ENCODE data around the gene BID. TPM values are rescaled to one million over a fixed set of nuclear protein-coding genes. Genes with fewer than 3 reads are reported as not detected.

Gene BID
- total and polyA plus RNA-seq, 2 of the 8 experiments (the other 6 are each of a cell fraction or from before 2014, with no cell fraction given), result 39.3 to 114 TPM

GRCh38 chr22:17706947-17707346, 67.3 kb downstream of the BID start:
- H3K9ac ChIP-seq (replicated peaks in 1 of 4; ENCODE audit: extremely low read depth in 1 of 4, low read depth in 3 of 4, low read length in 3 of 4), result no peak overlapping the region
- no peak overlapping the region for H3K4ac ChIP-seq (replicated peaks; ENCODE audit: insufficient read length, low read depth, low read length)
- H2BK20ac ChIP-seq (ENCODE audit: low read length), result no peak overlapping the region
- H3K79me2 ChIP-seq (ENCODE audit: control insufficient read depth in 1 of 2, insufficient read depth in 2 of 2, low read length in 2 of 2), result no peaks in the 10 kb centered on the region
- H3K14ac ChIP-seq (ENCODE audit: insufficient read length), result no peak overlapping the region
- H4K8ac ChIP-seq (ENCODE audit: extremely low read depth, insufficient read depth, low read length), result no peak overlapping the region
- H2AK5ac ChIP-seq (ENCODE audit: low read depth, low read length), result no peak overlapping the region
- H3K4me3 ChIP-seq (ENCODE audit: extremely low read depth in 1 of 4, insufficient read depth in 2 of 4, low read depth in 3 of 4, low read length in 4 of 4), result no peak overlapping the region
- H4K91ac ChIP-seq (replicated peaks; ENCODE audit: insufficient read length, low read length), result no peak overlapping the region
- no peaks in the 10 kb centered on the region for H3K27me3 ChIP-seq (replicated peaks in 1 of 4; ENCODE audit: control insufficient read depth in 3 of 4, extremely low read depth in 1 of 4, insufficient read depth in 3 of 4, low read length in 3 of 4)
- H3K56ac ChIP-seq (replicated peaks; ENCODE audit: insufficient read length, low read depth, low read length), result no peak overlapping the region
- no peaks in the 10 kb centered on the region for H3K79me1 ChIP-seq (ENCODE audit: low read depth, low read length)
- WGBS, 2 experiments (ENCODE audit: extremely low coverage in 1 of 2, insufficient coverage in 1 of 2, insufficient read length in 1 of 2, insufficient replicate concordance in 2 of 2, low coverage in 1 of 2, low lambda C conversion rate in 2 of 2, missing lambda C conversion rate in 1 of 2), result 95% methylated on average over 1 of the region's 1 CpG; no CpG with 5 or more reads in 1 of the 2 experiments
- ChIA-PET CTCF (ENCODE audit: partially characterized antibody) (interaction anchor here (1.3 kb wide), 1 partner anchor 36 kb away, joined by 3 read pairs; no protein-coding TSS in a partner anchor), POLR2A (ENCODE audit: partially characterized antibody) (interaction anchor here (1.1 to 1.2 kb wide), 3 partner anchors 10 to 547 kb away, joined by 3 read pairs; partner anchors contain the start of gene HDHD5)
- no peaks in the 10 kb centered on the region for H3K4me1 ChIP-seq (replicated peaks in 1 of 4; ENCODE audit: control insufficient read depth in 3 of 4, insufficient read depth in 4 of 4, low read length in 3 of 4)
- no peaks in the 10 kb centered on the region for H4K20me1 ChIP-seq (replicated peaks in 1 of 2; ENCODE audit: control insufficient read depth in 1 of 2, insufficient read depth in 2 of 2, low read length in 2 of 2)
- no peak overlapping the region for H3K18ac ChIP-seq (ENCODE audit: extremely low read depth, low read length)
- H3K36me3 ChIP-seq (ENCODE audit: control insufficient read depth in 2 of 4, insufficient read depth in 4 of 4, low read length in 3 of 4), result peaks cover 0 to 2% (median 0%) of the 10 kb centered on the region in 4 experiments; a peak in 1 of 8 replicates
- no peak overlapping the region for H2BK15ac ChIP-seq (ENCODE audit: low read length)
- no peak for FAIRE-seq
- H3K23ac ChIP-seq (ENCODE audit: insufficient read length), result no peak overlapping the region
- H2AFZ ChIP-seq (ENCODE audit: low read length), result no peak overlapping the region
- no peaks in the 10 kb centered on the region for H3K9me3 ChIP-seq (ENCODE audit: insufficient read depth in 2 of 2, low read depth in 1 of 2, low read length in 1 of 2)
- no peak for DNase-seq (ENCODE audit: low read depth in 1 of 2, low spot score in 2 of 2)
- no peak overlapping the region for H2BK120ac ChIP-seq (replicated peaks; ENCODE audit: low read depth, low read length)
- H3K27ac ChIP-seq (ENCODE audit: low read depth, low read length), result no peak overlapping the region
- no peak overlapping the region for H2BK12ac ChIP-seq (ENCODE audit: low read depth, low read length)
- no peak overlapping the region for H3K4me2 ChIP-seq (ENCODE audit: insufficient read depth in 1 of 2, low read depth in 2 of 2, low read length in 2 of 2)
- TF ChIP-seq ATF2 (IDR thresholded peaks at IDR 0.05; ENCODE audit: low read length) (no peak), MAFK (IDR thresholded peaks at IDR 0.05; ENCODE audit: low read depth, low read length) (no peak), NANOG (IDR thresholded peaks at IDR 0.05; ENCODE audit: insufficient read depth, low read depth, low read length, poor library complexity, severe bottlenecking) (no peak), HDAC6 (IDR thresholded peaks at IDR 0.05; ENCODE audit: low read depth, low read length) (no peak), CTBP2 (IDR thresholded peaks at IDR 0.05; ENCODE audit: borderline replicate concordance, insufficient read depth, insufficient read length, low read length) (no peak)
- no peaks in the 10 kb centered on the region; the same call in 1 of the 2 replicates for H3K23me2 ChIP-seq (ENCODE audit: low read depth, low read length)
- H2BK5ac ChIP-seq (ENCODE audit: low read depth, low read length), result no peak overlapping the region
- H4K5ac ChIP-seq (ENCODE audit: insufficient read length, low read depth, low read length), result no peak overlapping the region
